ENCODE results near the gene ZC3H18. TPM values are rescaled to one million over a fixed set of nuclear protein-coding genes. Genes with fewer than 3 reads are reported as not detected.

ZC3H18 gene
- total RNA-seq, 1 experiment from 2014 or later: 57.8 TPM

DNA sequence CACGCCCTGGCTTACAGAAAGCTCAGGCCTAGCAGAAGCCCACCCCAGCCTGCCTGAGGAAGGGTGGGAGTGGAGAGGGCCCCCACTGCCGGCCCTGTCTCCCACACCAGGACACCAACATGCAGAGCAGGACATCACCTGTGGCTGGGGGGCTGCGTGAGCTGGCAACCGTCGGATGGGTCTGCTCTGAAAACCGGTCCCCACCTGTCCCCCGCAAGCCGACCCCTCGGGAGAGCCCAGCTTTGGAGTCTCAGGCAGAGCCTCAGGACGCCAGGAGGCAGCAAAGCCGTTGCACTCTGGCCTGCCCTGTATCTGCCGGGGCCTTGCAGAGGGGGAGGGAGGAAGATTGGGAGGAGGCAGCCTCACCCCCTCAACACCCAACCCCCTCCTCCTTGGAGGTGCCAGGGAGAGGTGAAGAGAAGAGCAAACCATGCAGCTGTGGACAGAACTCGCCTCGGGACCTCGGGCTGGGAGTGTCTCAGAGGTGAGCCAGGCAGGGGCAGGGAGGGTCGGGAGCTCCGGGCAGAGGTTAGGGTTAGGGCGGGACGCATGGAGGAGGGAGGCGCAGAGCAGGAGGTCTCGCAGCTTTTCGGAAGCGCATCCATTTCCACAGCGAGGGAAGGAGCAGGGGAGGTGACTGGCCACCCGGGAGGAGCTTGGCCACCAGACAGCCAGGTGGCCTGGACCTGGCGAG is 30.4 kb upstream of the ZC3H18 start:
- CTCF ChIA-PET: interaction anchor here (1.1 kb wide), 1 partner anchor 19 kb away, joined by 3 read pairs; no protein-coding TSS in a partner anchor
- RAD21 ChIA-PET (ENCODE audit: low non-redundant PET in 1 of 2, low total read pairs in 2 of 2, uncharacterized antibody in 2 of 2, unreplicated experiment in 2 of 2): no interaction called here

More for the DNA sequence above, 30.4 kb upstream of the ZC3H18 start:
- peaks cover 8 to 10% of the 10 kb centered on the region in 2 experiments for H3K4me1 ChIP-seq (ENCODE audit: control insufficient read depth in 1 of 2, insufficient read depth in 2 of 2, low read length in 2 of 2)
- H3K9ac ChIP-seq (ENCODE audit: low read length): no peak overlapping the region
- no peak overlapping the region; the same call in 1 of the 2 replicates for H3K27ac ChIP-seq (ENCODE audit: low read depth, low read length)
- peaks cover 9% of the 10 kb centered on the region; the same call in 1 of the 2 replicates for H3K79me2 ChIP-seq (ENCODE audit: insufficient read depth, low read length)
- H3K27me3 ChIP-seq (ENCODE audit: insufficient read depth, low read length): no peaks in the 10 kb centered on the region
- H3K9me2 ChIP-seq (ENCODE audit: insufficient read depth): no peaks in the 10 kb centered on the region
- BruUV-seq (replicated peaks): no TSS peak
- intact Hi-C loops (cut with micrococcal nuclease): no loop called here
- H4K20me1 ChIP-seq (ENCODE audit: insufficient read depth): no peaks in the 10 kb centered on the region
- peaks cover 21% of the 10 kb centered on the region in 2 experiments; a peak in 3 of 4 replicates for H3K9me3 ChIP-seq (ENCODE audit: control insufficient read depth in 1 of 2, insufficient read depth in 1 of 2, low read depth in 1 of 2, low read length in 2 of 2)
- no peaks in the 10 kb centered on the region; a peak in 1 of 4 replicates for H3K36me3 ChIP-seq (ENCODE audit: control insufficient read depth in 1 of 2, insufficient read depth in 2 of 2, low read length in 2 of 2)
- H3K4me2 ChIP-seq (ENCODE audit: low read length): no peak overlapping the region
- TF ChIP-seq FOSL1 (IDR thresholded peaks at IDR 0.05; ENCODE audit: low read depth) (no peak), SRF (IDR thresholded peaks at IDR 0.05; ENCODE audit: low read depth) (no peak), ZFX (IDR thresholded peaks at IDR 0.05) (no peak), ELF1 (IDR thresholded peaks at IDR 0.05; ENCODE audit: borderline replicate concordance, low read depth) (no peak), SIN3A (IDR thresholded peaks at IDR 0.05; ENCODE audit: low read depth) (no peak), RAD21 (IDR thresholded peaks at IDR 0.05; ENCODE audit: low read depth) (no peak), EZH2 (IDR thresholded peaks at IDR 0.05) (no peak), TCF7L2 (IDR thresholded peaks at IDR 0.05; ENCODE audit: borderline replicate concordance, extremely low read depth, insufficient read depth, insufficient read length) (no peak), CEBPB (IDR thresholded peaks at IDR 0.05; ENCODE audit: low read depth) (no peak), SP1 (IDR thresholded peaks at IDR 0.05; ENCODE audit: low read depth) (no peak)
- TF ChIP-seq, protein P1, sequence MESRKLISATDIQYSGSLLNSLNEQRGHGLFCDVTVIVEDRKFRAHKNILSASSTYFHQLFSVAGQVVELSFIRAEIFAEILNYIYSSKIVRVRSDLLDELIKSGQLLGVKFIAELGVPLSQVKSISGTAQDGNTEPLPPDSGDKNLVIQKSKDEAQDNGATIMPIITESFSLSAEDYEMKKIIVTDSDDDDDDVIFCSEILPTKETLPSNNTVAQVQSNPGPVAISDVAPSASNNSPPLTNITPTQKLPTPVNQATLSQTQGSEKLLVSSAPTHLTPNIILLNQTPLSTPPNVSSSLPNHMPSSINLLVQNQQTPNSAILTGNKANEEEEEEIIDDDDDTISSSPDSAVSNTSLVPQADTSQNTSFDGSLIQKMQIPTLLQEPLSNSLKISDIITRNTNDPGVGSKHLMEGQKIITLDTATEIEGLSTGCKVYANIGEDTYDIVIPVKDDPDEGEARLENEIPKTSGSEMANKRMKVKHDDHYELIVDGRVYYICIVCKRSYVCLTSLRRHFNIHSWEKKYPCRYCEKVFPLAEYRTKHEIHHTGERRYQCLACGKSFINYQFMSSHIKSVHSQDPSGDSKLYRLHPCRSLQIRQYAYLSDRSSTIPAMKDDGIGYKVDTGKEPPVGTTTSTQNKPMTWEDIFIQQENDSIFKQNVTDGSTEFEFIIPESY (IDR thresholded peaks at IDR 0.05; ENCODE audit: extremely low read depth, insufficient replicate concordance, low read length): no peak
- TF ChIP-seq, protein P2, sequence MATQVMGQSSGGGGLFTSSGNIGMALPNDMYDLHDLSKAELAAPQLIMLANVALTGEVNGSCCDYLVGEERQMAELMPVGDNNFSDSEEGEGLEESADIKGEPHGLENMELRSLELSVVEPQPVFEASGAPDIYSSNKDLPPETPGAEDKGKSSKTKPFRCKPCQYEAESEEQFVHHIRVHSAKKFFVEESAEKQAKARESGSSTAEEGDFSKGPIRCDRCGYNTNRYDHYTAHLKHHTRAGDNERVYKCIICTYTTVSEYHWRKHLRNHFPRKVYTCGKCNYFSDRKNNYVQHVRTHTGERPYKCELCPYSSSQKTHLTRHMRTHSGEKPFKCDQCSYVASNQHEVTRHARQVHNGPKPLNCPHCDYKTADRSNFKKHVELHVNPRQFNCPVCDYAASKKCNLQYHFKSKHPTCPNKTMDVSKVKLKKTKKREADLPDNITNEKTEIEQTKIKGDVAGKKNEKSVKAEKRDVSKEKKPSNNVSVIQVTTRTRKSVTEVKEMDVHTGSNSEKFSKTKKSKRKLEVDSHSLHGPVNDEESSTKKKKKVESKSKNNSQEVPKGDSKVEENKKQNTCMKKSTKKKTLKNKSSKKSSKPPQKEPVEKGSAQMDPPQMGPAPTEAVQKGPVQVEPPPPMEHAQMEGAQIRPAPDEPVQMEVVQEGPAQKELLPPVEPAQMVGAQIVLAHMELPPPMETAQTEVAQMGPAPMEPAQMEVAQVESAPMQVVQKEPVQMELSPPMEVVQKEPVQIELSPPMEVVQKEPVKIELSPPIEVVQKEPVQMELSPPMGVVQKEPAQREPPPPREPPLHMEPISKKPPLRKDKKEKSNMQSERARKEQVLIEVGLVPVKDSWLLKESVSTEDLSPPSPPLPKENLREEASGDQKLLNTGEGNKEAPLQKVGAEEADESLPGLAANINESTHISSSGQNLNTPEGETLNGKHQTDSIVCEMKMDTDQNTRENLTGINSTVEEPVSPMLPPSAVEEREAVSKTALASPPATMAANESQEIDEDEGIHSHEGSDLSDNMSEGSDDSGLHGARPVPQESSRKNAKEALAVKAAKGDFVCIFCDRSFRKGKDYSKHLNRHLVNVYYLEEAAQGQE (IDR thresholded peaks at IDR 0.05; ENCODE audit: low read depth): no peak
- DNase-seq (ENCODE audit: low read depth, low spot score) (no peak), ATAC-seq (no peak)
- H3K4me3 ChIP-seq (replicated peaks in 1 of 2; ENCODE audit: low read depth in 1 of 2, low read length in 2 of 2): no peak overlapping the region
- POLR2A ChIA-PET: no interaction called here
- no peak overlapping the region for H2AFZ ChIP-seq (ENCODE audit: low read depth, low read length, poor library complexity, severe bottlenecking)
